HG03280 (cell line): ENCODE data around the gene DAGLA.

Source experiments
- ATAC-seq: cut with Tn5 transposase; IDR thresholded peaks from one replicate; pipeline ENCODE4 v1.9.1; 2021; ENCODE audit warnings: mild to moderate bottlenecking, moderate library complexity; ENCODE audit not compliant: unreplicated experiment

Gene DAGLA

DNA sequence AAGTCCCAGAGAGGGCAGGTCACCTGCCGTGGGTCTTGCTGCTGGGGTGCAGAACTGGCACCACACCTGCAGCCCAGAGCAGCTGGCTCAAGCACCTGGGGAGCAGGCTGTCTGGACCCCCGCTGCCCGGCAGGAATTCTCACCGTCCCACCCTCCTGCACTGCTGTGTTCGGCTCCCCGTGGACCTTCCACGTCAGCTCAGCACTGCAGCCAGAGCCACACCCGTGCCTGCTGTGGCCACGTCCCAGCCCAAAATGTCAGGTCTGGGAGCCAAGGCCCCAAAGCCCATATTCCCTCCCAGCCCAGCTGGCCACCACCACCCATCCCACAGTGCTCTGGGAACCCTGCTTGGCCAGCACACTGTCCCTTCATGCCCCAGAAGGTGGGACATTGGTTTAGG lies 44.2 kb downstream of the DAGLA start:
- no peak for ATAC-seq

DNA sequence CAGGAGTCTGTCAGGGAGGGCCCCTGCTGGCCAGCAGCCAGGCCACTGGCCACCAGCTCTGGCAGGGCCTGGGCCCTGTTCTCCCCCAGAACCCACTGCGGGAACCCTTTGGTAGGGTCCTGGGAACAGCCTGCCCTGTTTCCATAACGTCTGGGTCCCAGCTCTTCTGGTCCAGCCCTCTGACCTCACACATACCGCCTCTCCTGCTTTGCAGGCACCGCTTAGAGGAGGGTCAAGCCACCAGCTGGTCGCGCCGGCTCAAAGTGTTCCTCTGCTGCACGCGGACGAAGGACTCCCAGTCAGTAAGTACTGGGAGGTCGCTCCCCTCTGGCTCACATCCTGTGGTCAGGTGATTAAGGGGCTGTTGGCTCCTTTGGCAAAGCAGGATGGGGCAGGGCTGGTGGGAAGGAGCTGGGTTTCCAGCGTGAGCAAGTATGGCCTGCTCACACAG lies 45.6 kb downstream of the DAGLA start:
- no peak for ATAC-seq

DNA sequence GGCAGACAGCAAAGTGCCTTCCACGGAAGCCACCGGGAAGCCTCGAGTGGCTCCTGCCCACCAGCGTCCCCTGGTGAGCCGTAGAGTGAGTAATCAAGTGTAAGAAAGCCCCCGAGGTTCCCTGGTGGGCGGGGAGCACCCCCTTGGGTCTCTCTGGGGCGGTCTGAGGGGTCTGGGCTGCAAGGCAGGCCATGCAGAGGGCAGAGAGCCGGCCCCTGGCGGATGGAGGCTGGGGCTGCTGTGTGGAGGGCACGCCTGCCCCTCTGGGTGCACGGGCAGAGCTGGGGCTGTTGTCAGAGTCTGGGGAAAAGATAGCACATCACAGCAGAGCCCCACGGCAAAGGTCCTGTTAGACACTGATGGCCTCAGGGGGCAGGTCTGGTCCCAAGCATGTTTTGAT lies 46.6 kb downstream of the DAGLA start:
- ATAC-seq: no peak

DNA sequence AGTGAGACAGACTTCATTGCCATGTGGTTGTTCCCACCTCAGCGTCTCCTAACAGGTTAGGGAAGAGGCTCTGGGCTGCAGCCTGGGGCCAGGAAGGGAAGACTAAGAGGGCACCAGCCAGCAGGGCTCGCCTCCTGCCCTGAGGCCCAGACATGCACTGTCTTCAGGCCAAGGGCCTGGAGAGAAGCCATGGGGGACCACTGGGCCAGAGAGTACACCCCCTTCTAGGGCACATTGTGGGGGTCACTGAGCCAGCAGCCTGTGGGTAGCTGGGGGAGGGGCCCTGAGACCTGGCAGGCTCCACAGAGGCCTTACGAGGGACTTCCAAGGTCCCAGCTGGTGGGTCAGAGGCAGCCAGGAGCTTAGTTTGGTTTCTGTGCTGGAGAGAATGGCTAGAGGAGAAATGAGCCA lies 47.2 kb downstream of the DAGLA start:
- no peak for ATAC-seq

DNA sequence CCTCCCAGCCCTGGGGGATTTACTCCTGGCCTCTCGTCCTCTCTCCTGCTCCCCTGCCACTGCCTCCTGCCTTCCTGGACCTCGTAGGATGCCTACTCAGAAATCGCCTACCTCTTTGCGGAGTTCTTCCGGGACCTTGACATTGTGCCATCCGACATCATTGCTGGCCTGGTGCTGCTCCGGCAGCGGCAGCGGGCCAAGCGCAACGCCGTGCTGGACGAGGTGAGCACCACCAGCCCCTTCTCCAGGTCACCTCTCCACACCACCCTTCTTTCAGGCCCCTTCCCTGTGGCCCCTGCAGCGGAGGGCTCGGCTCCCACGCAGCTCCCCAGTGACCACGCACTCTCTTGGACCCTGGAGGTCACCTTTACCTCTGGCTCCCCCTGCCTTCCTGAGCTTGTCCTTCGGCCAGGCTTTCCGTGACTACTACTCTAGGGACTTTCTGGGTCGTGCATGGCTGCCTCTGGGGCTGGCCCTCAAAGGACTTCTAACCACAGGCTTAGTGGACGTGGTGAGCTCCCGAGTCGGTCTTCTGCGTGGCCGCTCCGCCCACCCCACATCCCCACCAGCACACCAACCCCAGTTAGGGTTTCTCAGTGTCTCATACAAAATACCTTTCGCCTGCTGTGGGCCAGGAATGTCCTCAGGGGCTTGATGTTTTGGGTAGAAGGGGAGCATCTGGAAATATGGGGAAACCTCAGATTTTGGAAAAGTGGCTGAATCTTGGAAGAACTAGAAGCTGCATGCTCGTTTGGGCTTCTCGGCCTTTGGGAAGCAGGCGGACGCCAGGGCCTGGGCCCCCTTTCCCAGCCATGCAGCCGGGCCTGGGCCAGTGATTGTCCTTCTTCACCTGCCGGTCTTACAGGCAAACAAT lies 48.1 kb downstream of the DAGLA start:
- no peak for ATAC-seq

DNA sequence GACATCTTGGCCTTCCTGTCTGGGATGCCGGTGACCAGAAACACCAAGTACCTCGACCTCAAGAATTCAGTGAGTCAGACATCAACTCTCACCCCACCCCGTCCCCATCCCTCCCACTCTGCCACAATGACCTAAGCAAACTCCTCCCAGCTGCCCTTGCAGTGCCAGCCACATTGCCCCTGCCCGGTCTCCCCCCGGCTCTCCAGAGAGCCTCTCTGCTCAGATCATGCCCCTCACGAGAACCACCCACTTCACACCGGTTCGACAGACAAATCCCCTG lies 48.7 kb downstream of the DAGLA start:
- ATAC-seq: no peak

DNA sequence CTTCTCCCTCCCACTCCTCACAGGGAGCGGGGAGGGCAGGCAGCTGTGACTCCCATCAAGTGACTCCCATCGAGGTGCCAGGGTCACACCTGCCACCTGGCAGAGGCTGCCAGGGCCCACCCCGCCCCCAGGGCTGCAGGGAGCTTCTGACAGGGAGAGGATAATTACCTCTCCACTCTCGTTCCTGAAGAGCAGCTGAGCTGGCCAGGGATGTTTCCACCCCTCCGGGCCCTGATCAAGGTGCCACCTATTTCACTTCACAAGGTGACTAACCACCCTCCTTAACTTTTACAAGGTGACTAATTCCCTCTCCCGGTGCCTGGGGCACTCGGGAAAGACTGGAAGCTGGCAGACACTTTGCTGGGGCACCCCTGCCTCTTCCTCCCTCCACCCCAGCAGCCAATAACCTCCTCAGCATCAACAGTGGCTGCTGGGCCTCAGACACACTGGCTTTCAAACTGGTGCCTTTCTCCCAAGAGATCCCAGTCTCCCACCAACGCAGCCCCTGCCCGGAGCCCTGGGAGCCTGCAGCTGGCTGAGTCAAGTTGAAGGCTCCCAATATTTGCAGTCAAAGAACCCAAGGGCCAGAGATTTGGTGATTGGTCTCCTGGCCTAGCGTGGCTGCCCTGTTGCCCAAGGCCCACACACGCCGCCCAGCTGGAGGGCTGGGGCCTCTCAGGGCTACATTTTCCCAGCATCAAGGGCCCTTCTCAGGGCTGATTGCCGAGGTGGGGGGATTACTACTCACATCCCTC lies 50.2 kb downstream of the DAGLA start:
- ATAC-seq: no peak

DNA sequence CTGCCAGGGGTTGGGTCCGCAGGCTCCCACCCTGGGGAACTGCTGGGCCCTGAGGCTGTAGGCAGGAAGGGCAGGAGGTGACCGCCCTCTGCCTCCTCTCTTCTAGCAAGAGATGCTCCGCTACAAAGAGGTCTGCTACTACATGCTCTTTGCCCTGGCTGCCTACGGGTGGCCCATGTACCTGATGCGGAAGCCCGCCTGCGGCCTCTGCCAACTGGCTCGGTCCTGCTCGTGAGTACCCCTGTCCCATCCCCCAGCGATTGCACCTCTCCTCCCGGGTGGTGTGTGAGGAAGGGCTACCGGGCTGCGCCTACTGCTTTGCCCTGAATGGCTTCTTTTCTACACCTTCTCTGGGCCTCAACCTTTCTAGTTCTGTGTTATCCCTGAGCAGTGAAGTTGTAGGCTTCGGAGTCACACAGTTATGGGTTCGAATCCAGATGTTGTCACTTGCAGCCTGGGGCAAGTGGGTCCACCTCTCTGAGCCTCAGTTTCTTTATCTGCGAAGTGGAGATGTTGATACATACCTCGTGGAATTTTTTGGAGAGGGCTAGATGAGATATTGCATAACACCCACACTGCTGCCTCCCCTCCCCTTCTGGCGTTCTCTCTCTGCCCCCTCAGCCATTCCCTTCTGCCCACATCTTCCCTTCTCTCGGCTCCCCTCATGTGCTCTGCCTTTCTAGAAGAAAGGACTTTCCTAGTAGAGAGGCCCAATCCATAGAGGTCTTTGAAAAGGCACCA lies 51.2 kb downstream of the DAGLA start:
- ATAC-seq: no peak

DNA sequence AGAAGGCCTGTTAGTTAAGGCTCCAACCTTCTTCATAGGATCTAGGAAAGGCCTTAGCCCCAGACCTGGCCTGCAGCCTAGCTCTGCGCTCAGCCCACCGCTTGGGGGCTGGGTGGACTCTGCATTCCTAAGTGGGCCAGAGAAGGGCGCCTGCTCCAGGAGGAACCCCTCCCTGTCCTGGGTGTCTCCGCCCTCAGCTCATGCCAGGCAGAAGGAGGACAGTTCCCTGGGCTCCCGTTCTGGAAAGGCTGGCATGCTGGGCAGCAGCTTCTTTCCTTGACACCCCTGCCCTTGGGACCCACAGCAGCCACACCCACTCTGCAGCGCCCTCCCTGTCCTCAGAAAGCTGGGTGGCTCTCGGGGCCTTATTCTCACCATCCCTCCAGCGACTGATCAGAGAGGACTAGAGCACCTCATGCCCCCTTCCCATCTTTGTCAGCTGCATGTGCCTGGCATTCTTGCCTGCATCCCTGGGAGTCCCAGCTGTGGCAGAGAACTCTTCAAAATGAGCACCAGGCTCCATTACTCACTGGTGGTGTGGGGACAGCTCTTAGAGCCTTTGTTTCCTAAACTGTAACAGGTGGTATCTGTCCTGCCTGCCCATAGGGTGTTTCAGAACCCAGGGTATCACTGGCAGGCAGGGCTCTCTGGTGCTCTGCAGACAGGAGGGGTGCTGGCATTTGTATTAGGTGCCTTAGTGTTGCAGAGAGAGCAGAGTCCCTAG lies 51.9 kb downstream of the DAGLA start:
- ATAC-seq: no peak

DNA sequence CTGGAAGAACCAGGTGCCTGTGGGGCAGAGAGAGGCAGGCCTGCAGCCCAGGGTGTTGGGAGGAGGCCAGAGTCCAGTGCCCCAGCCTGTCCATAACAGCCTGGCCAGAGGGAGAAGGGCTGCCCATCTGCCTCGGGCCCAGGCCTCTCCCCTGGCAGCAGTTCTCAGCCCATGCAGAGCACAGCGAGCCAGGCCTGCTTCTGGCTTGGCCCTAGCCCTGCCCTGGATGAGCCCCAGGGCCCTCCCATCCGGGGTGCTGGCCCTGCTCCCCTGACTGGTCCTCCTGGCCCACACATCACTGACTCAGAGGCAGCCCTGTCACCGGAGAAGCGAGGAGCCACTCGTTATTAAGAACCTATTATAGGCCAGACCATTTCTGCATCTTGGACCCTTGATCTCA lies 52.5 kb downstream of the DAGLA start:
- no peak for ATAC-seq

DNA sequence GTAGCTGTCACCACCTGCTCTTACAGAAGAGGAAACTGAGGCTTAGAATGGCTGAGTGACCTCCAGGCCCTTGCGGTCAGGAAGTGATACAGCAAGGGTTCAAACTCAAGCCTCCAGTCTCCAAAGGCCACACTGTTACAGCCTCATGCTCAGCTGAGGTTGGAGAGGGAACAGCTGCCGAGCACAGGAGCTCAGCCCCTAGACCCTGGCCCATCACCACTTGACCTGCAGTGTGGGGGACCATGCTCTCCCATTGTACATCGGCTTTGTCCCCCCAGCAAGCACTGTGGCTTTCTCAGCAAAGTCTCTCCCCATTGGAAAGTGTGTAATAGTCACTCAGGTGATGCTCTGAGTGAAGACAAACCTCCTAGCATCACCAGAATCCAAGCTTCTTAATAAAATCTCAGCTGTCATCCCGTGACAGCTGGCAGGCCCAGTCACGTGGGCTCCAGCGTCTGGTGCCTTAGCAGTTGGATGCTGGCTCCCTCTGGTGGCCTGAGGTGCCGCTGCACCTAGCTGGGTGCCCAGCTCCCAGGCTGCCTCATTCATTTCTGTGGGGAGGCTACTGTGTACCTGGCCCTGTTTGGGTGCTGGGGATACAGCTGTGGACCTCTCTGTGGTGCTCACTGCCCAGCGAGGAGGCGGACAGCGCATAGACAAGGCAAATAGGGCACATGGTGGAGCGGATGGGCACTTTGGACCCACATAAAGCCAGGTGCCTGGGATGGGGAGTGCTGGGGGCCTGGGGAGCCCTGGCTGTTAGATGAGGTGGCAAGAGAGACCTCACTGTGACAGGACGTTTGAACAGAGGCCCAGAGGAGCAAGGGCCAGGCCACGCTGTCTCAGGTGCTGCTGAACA lies 53.2 kb downstream of the DAGLA start:
- peak; percentile 87 for ATAC-seq

DNA sequence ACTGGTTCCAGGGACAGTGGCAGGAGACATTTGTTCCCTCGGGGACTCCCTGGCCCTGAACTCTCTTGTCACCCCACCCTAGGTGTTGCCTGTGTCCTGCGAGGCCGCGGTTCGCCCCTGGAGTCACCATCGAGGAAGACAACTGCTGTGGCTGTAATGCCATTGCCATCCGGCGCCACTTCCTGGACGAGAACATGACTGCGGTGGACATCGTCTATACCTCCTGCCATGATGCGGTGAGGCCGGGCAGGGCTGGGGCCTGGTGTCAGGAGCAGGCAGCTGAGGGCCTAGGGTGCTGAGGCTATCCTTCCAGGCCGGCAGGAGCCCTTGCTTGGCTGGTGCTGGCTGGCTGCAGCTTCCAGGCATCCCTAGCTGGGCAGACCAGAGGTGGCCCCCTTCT lies 54.6 kb downstream of the DAGLA start:
- ATAC-seq: no peak

DNA sequence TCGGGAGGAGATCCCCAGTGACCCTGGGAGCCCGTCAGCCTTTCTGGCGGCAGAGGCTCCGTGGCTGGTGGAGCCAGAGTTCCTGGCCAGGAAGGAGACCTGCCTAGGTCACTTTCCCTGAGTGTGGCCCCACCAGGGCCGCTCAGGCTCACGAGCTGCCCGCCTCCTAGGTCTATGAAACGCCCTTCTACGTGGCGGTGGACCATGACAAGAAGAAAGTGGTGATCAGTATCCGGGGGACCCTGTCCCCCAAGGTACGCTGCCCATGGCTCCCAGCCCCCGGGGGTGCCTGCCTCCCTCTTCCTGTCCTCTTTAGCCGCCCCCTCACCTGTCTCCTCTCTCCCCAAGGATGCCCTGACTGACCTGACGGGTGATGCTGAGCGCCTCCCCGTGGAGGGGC lies 55.2 kb downstream of the DAGLA start:
- ATAC-seq: no peak

DNA sequence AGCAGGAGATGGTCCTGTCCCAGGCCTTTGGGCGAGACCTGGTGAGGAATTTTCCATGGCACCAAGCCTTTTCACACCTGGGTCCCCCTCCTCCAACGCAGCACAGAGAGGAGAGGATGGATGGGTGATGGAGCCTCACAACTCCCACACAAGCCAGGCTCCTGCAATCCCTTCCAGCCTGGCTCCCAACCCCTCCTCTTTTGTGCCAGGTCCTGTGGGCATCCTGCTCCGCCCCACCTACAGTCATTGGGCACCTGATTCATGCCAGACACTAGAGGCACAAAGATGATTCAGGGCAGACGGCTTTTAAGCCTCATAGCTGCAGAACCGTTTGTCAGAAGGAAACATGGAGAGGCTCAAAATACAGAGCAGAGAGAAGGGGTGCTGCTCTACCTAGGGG lies 56.1 kb downstream of the DAGLA start:
- ATAC-seq: no peak

DNA sequence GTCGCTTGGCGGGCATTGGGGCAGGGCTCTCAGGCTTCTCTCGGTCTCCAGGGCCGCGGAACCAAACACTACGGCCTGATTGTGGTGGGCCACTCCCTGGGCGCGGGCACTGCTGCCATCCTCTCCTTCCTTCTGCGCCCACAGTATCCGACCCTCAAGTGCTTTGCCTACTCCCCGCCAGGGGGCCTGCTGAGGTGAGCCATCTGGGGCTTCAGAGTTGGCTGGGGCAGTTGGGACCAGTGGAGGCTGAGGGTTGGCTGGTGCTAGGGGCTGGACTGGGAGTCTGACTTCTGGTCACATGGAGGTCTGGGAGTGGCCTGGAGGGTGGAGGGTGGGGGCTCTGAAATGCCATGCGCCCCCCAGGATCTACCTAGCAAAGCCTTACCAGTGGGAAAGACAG lies 56.9 kb downstream of the DAGLA start:
- ATAC-seq: no peak

DNA sequence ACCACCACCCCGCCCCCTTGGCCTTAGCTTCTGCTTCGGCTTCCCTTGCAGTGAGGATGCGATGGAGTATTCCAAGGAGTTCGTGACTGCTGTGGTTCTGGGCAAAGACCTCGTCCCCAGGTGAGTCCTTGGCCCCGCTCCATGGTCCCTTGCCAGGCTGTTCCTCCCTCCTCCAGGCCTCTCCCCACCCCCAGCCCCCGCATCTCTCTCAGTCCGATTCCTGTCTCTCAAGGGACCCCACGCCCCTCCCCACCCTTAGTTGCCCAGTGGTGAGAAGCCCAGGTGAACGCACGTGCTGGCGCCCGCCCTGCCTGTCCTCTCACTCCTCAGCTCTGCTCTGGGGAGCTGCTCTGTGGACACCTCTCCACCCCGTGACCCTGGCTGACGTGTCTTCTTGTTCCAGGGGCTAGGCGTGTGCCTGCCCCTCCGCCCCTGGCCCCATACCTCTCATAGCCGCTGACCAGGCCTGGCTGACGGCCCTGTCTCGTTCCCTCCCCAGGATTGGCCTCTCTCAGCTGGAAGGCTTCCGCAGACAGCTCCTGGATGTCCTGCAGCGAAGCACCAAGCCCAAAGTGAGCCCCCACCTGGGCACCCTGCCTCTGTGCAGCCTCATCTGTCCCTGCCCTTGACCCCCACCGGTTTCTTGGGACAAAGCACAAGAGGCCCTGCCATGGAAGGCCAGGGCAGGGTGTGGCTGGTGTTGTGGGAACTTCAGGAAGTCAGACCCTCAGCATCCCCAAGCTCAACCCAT lies 57.6 kb downstream of the DAGLA start:
- ATAC-seq: no peak

DNA sequence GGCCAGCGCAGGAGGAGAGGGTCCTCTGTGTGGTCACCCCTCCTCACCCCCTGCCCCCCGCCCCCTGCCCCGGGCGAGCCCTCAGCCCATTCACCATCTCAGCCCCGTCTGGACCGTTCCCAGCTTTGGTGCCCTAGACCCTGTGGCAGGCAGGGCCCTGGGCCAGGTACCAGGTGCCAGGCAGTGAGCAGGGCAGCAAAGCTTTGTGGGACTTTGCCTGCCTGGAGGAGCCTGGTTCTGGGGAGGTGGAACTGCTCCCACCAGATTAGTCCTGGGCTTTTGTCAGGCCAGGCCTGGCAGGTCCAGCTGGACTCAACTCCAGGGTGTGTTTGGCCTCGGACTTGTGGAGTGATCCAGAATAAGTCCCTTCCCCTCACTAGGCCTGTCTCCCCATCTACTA lies 58.6 kb downstream of the DAGLA start:
- ATAC-seq: no peak

DNA sequence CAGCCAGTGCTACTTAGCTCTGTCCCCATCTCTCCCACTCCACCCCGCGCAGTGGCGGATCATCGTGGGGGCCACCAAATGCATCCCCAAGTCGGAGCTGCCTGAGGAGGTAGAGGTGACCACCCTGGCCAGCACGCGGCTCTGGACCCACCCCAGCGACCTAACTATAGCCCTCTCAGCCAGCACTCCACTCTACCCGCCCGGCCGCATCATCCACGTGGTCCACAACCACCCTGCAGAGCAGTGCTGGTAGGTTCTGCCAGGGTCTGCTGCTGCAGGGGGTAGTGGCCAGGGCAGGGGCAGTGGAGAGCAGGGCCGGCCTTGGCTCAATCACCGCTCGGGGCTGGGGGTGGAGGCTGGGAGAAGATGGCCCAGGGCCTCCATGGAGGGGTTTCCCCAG lies 59.2 kb downstream of the DAGLA start:
- ATAC-seq: no peak

DNA sequence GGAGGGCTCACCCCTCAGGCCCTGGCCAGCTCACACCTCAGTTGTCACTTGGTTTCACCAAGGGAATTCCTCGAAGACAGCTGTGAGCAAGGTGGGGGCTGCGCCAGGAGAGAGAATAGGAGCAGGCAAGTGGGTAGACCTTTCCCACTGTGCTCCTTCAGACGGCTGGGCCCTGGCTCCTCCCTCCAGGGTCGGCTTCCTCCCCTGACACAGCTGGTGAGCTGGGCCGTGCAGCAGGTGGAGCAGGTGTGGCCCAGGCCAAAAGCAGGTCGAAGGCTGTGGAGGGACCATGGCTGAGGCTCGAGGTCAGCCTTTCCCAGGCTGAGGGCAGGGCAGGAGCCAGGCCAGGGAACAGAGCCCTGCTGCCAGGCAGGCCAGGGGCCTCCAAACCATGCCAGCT lies 59.8 kb downstream of the DAGLA start:
- no peak for ATAC-seq

DNA sequence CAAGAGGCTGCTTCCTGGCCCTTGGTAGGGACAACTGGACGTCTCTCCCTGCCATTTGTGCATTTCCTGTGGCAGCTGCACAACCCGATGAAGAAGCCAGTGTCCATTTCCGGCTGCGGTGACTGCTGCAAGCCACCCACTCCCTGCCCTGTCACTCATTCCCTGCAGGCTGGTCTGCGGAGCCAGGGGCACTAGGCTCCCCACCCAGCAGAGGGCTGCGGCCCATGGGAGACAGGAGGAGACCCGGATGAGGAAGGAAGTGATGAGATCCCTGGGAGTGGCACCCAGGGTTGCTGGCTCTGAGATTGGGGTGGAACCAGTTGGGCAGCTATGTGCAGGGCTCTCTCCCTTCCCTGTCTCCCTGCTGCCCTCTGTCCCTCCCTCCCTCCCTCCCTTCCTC lies 62.2 kb downstream of the DAGLA start:
- ATAC-seq: no peak
